ENCODE results near the gene TMEM132D. TPM values are rescaled to one million over a fixed set of nuclear protein-coding genes. Genes with fewer than 3 reads are reported as not detected.

Gene TMEM132D
- total RNA-seq, 1 donor from 2014 or later, result 1.0 TPM

DNA sequence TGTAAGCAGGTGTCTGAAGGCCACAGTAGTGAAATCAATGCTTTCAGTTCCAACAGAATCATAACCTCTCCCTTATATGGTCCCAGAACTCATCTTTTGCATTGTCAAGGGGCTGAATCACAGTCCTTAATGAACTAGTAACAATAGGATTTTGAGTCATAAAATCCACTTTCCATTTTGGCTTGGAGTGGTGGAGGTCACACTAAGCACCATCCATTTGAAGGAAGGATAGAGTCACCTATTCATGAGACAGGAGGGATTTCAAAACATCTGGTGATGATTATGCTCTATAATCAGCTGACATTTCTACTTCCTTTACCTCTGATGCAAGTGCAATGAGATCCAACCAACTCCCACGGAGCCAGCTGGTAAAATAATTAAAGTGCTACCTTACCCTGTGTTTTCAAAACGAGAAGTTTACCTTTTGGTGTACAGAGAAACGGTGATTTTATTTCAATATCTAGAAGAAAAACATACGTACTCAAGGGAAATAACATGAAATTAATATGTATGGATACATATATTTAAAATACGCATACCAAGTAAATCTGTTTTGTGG lies 59.1 kb downstream of the TMEM132D start:
- Histone ChIP-seq H3K4me3 (no peak overlapping the region), H3K27ac (no peak overlapping the region), H3K9me3 (no peaks in the 10 kb centered on the region), H3K27me3 (no peaks in the 10 kb centered on the region), H3K36me3 (no peaks in the 10 kb centered on the region), H3K4me1 (no peaks in the 10 kb centered on the region)
- intact Hi-C loops (cut with DNase I), result no loop called here
- ATAC-seq (no peak), DNase-seq (no peak)
- TF ChIP-seq, protein P1, sequence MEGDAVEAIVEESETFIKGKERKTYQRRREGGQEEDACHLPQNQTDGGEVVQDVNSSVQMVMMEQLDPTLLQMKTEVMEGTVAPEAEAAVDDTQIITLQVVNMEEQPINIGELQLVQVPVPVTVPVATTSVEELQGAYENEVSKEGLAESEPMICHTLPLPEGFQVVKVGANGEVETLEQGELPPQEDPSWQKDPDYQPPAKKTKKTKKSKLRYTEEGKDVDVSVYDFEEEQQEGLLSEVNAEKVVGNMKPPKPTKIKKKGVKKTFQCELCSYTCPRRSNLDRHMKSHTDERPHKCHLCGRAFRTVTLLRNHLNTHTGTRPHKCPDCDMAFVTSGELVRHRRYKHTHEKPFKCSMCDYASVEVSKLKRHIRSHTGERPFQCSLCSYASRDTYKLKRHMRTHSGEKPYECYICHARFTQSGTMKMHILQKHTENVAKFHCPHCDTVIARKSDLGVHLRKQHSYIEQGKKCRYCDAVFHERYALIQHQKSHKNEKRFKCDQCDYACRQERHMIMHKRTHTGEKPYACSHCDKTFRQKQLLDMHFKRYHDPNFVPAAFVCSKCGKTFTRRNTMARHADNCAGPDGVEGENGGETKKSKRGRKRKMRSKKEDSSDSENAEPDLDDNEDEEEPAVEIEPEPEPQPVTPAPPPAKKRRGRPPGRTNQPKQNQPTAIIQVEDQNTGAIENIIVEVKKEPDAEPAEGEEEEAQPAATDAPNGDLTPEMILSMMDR (IDR thresholded peaks at IDR 0.05), result no peak

DNA sequence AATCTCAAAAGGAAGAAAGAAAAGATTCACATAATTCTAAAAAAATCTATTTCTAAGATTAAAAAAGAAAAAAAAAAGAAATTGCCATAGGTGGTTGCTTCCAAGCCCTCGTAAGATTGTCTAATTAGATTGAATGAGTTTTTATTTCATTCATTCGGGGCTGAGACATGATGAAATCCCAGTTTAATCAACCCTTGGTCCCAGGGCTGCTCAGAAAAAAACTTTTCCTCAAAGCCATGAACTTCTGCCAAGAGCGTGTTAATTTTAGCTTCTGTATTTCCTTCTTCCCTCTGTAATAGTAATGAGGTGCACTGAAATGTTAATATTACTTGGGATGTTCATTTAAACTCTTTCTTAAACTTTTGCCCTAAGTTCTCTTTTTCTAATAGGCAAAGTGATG lies 62.6 kb downstream of the TMEM132D start:
- TF ChIP-seq, protein P1 (IDR thresholded peaks at IDR 0.05), result no peak
- H3K27me3 ChIP-seq, result no peaks in the 10 kb centered on the region
- ATAC-seq (no peak), DNase-seq (no peak)
- no peaks in the 10 kb centered on the region for H3K4me1 ChIP-seq
- no peak overlapping the region for H3K27ac ChIP-seq
- no peaks in the 10 kb centered on the region for H3K36me3 ChIP-seq
- no peaks in the 10 kb centered on the region for H3K9me3 ChIP-seq
- intact Hi-C loops (cut with DNase I), result no loop called here
- no peak overlapping the region for H3K4me3 ChIP-seq

DNA sequence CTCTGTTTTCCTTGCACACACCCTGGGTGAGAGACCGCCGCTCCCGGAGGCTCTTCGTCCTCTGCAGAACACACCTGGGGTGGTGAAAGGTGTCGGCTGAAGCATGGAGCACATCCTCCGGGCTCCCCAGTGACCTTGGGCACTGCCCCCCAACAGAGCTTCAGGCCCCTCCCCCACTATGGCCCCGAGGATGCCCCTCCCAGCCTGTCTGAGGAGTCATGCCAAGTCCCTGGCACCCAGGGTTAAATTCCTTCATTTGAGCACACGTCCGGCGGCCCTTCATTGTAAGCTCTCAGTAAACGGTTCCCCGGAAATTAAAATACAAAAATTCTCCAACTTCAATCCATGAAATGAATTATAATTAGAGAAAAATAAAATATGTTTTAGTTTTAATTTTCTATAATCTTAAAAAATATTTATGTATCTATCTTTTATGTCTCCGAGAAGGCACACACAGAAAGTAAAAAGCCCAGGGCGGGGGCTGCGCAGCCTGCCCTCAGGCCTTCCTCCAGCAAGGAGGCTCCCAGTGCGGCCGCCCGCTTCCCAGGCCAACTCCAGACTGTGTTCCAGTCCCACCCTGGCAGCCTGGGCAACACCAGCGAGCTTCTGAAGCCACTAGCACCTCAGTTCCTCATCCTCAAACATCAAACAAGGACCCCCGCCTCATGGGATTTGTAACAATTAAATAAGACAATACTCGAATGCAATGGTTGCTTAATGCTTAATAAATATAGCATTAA lies 63.5 kb downstream of the TMEM132D start:
- Histone ChIP-seq H3K4me3 (no peak overlapping the region), H3K9me3 (no peaks in the 10 kb centered on the region), H3K4me1 (no peaks in the 10 kb centered on the region), H3K27me3 (no peaks in the 10 kb centered on the region), H3K27ac (no peak overlapping the region), H3K36me3 (no peaks in the 10 kb centered on the region)
- ATAC-seq (no peak), DNase-seq (no peak)
- intact Hi-C loops (cut with DNase I), result no loop called here
- TF ChIP-seq, protein P1 (IDR thresholded peaks at IDR 0.05), result no peak

DNA sequence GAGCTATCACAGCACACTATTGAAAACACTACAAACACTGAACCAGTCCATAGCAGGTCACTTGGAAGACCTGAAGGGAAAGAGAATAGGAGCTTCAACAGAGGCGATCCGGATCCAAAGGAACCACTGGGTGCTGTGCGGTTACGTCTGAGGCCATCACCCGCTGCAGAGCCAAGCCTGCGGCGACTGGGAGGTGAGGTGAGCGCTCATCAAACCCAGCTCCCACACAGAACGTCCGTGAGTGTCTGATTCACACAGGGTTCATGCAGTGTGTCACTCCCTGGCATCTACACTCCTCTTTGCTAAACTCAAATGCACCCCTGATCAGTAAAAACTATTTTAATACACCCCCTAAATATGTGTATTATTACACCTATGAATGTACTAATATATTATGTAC lies 64.1 kb downstream of the TMEM132D start:
- no peaks in the 10 kb centered on the region for H3K9me3 ChIP-seq
- H3K27me3 ChIP-seq, result no peaks in the 10 kb centered on the region
- no peak for DNase-seq
- no peaks in the 10 kb centered on the region for H3K4me1 ChIP-seq
- no peaks in the 10 kb centered on the region for H3K36me3 ChIP-seq
- intact Hi-C loops (cut with DNase I), result no loop called here
- no peak for ATAC-seq
- TF ChIP-seq, protein P1 (IDR thresholded peaks at IDR 0.05), result no peak
- no peak overlapping the region for H3K4me3 ChIP-seq
- no peak overlapping the region for H3K27ac ChIP-seq

DNA sequence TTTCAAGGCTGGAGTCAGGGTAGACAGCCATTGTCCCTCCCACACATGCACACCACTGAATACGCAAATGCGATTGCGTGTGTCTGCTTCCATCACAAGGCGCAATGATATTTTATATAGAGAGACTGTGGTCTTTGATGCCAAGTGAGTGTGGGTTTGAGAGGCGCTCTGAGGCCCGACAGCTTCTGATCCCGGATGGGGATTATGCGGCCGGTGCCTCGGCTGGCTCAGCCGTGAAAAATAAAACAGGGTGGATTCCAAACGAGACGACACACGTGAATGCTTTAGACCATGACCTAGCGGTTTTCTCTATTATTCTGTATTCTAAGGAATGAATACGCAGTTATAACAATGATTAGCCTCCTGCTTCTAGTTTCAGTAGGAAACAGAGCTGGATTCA lies 72.5 kb downstream of the TMEM132D start:
- no peaks in the 10 kb centered on the region for H3K9me3 ChIP-seq
- H3K4me3 ChIP-seq, result no peak overlapping the region
- H3K27ac ChIP-seq, result no peak overlapping the region
- ATAC-seq (no peak), DNase-seq (no peak)
- TF ChIP-seq, protein P1 (IDR thresholded peaks at IDR 0.05), result no peak
- H3K27me3 ChIP-seq, result no peaks in the 10 kb centered on the region
- no peaks in the 10 kb centered on the region for H3K4me1 ChIP-seq
- H3K36me3 ChIP-seq, result no peaks in the 10 kb centered on the region
- intact Hi-C loops (cut with DNase I), result no loop called here
